ENCODE measurements around the gene AGPAT3. TPM values are rescaled to one million over a fixed set of nuclear protein-coding genes. Genes with fewer than 3 reads are reported as not detected.

AGPAT3 gene
- polyA plus RNA-seq, 4 donors = 52.1 to 73.5 (median 61.4) TPM

- no peak for DNase-seq (ENCODE audit: low read depth in 4 of 4, low spot score in 2 of 4)
Measured at GRCh38 chr21:43987509-43987908, 122.5 kb downstream of the AGPAT3 start.

GRCh38 chr21:43988016-43988415, 123.0 kb downstream of the AGPAT3 start:
- no peak for DNase-seq (ENCODE audit: low read depth in 4 of 4, low spot score in 2 of 4)

- no peak for DNase-seq (ENCODE audit: low read depth in 4 of 4, low spot score in 2 of 4)
Measured at GRCh38 chr21:43988506-43989230, 123.6 kb downstream of the AGPAT3 start.

- DNase-seq (ENCODE audit: low read depth in 4 of 4, low spot score in 2 of 4) = no peak
Measured at GRCh38 chr21:43989401-43989800, 124.4 kb downstream of the AGPAT3 start.

GRCh38 chr21:43991447-43991991, 126.5 kb downstream of the AGPAT3 start:
- DNase-seq (ENCODE audit: low read depth in 4 of 4, low spot score in 2 of 4) = no peak

- no peak for DNase-seq (ENCODE audit: low read depth in 4 of 4, low spot score in 2 of 4)
Measured at GRCh38 chr21:43992121-43992520, 127.1 kb downstream of the AGPAT3 start.

- no peak for DNase-seq (ENCODE audit: low read depth in 4 of 4, low spot score in 2 of 4)
Measured at GRCh38 chr21:43993420-43993934, 128.5 kb downstream of the AGPAT3 start.

- no peak for DNase-seq (ENCODE audit: low read depth in 4 of 4, low spot score in 2 of 4)
Measured at GRCh38 chr21:43994085-43994484, 129.1 kb downstream of the AGPAT3 start.

- DNase-seq (ENCODE audit: low read depth in 4 of 4, low spot score in 2 of 4) = no peak
Measured at GRCh38 chr21:43994646-43995045, 129.6 kb downstream of the AGPAT3 start.

- no peak for DNase-seq (ENCODE audit: low read depth in 4 of 4, low spot score in 2 of 4)
Measured at GRCh38 chr21:43995521-43996105, 130.6 kb downstream of the AGPAT3 start.

- no peak for DNase-seq (ENCODE audit: low read depth in 4 of 4, low spot score in 2 of 4)
Measured at GRCh38 chr21:43997766-43998742, 133.0 kb downstream of the AGPAT3 start.

- no peak for DNase-seq (ENCODE audit: low read depth in 4 of 4, low spot score in 2 of 4)
Measured at GRCh38 chr21:44000360-44000759, 135.3 kb downstream of the AGPAT3 start.

GRCh38 chr21:44002511-44002910, 137.5 kb downstream of the AGPAT3 start:
- no peak for DNase-seq (ENCODE audit: low read depth in 4 of 4, low spot score in 2 of 4)

- DNase-seq (ENCODE audit: low read depth in 4 of 4, low spot score in 2 of 4) = no peak
Measured at GRCh38 chr21:44003307-44003966, 138.4 kb downstream of the AGPAT3 start.

- no peak for DNase-seq (ENCODE audit: low read depth in 4 of 4, low spot score in 2 of 4)
Measured at GRCh38 chr21:44005071-44005470, 140.0 kb downstream of the AGPAT3 start.

GRCh38 chr21:44005593-44005992, 140.6 kb downstream of the AGPAT3 start:
- no peak for DNase-seq (ENCODE audit: low read depth in 4 of 4, low spot score in 2 of 4)

- DNase-seq (ENCODE audit: low read depth in 4 of 4, low spot score in 2 of 4) = no peak
Measured at GRCh38 chr21:44006017-44006619, 141.1 kb downstream of the AGPAT3 start.

GRCh38 chr21:44006656-44007055, 141.6 kb downstream of the AGPAT3 start:
- DNase-seq (ENCODE audit: low read depth in 4 of 4, low spot score in 2 of 4) = no peak

- DNase-seq (ENCODE audit: low read depth in 4 of 4, low spot score in 2 of 4) = no peak
Measured at GRCh38 chr21:44010429-44010828, 145.4 kb downstream of the AGPAT3 start.

GRCh38 chr21:44011123-44011522, 146.1 kb downstream of the AGPAT3 start:
- no peak for DNase-seq (ENCODE audit: low read depth in 4 of 4, low spot score in 2 of 4)

All from left renal cortex interstitium (tissue), 4 donors.